ENCODE measurements around the gene PLEKHH1.

The PLEKHH1 gene

DNA sequence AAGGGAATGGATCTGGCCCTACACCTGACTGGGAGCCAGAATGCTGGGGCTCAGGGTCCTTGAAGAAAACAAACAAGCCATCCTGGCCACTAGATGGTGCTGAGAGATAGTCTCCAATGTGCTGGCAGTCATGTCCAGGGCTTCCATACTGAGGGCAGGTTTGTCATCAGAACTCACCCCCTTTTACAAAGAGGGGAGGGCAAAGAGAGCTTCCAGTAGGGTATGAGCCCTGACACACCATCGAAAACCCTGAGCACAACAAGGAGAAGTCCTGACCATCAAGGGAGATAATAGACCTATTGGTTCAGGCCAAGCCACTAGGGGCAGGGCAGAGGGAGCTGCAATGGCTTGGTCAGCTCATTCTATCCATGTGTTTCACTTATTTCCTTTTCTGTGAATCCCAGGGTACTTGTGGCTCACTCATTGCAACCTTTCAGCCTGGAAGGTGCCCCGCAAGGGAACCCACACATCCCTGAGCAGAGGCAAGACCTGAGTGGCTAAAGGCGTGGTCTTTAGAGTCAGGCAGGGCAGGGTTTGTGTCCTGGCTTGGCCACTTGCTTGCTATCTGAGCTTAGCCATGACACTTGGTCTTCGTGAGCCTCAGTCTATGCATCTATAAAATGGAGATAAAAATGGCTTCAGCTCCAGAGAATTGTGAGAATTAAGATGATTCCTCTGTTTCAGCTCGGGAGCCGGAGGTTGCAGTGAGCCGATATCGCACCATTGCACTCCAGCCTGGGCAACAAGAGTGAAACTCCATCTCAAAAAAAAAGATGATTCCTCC is 6.2 kb upstream of the PLEKHH1 start:
- DNase-seq: peak; percentile 62 to 76 (median 75)
- H3K4me3 ChIP-seq (ENCODE audit: control insufficient read depth in 1 of 7, extremely low read depth in 1 of 7, insufficient read depth in 4 of 7, low read depth in 2 of 7, low read length in 6 of 7): no peak overlapping the region
- CTCF ChIA-PET: interaction anchor here (0.8 to 5.8 kb wide), 23 partner anchors 10 to 165 kb away, joined by 3 to 78 read pairs (median 7); partner anchors contain the start of genes PIGH and TMEM229B
- H3K27me3 ChIP-seq (replicated peaks in 2 of 5; ENCODE audit: control insufficient read depth in 4 of 5, insufficient read depth in 5 of 5, low read length in 4 of 5): peaks cover 4 to 84% (median 45%) of the 10 kb centered on the region in 5 experiments
- 82% methylated on average over 8 of the region's 8 CpGs for WGBS (ENCODE audit: insufficient coverage)
- H3K27ac ChIP-seq (ENCODE audit: insufficient read depth in 1 of 2, low read depth in 1 of 2, low read length in 2 of 2, poor library complexity in 1 of 2, severe bottlenecking in 2 of 2): no peak overlapping the region
- H3K4me1 ChIP-seq (ENCODE audit: control extremely low read depth in 1 of 4, control insufficient read depth in 4 of 4, insufficient read depth in 4 of 4, low read length in 3 of 4): peaks cover 0 to 8% (median 6%) of the 10 kb centered on the region in 4 experiments
- H3K9me3 ChIP-seq (ENCODE audit: control extremely low read depth in 1 of 5, control insufficient read depth in 4 of 5, insufficient read depth in 2 of 5, low read depth in 1 of 5, low read length in 4 of 5): no peaks in the 10 kb centered on the region
- POLR2A ChIA-PET: interaction anchor here (1.1 kb wide), 1 partner anchor 43 kb away, joined by 4 read pairs; no protein-coding TSS in a partner anchor
- no peaks in the 10 kb centered on the region for H3K36me3 ChIP-seq (ENCODE audit: control insufficient read depth in 4 of 4, insufficient read depth in 4 of 4, low read length in 3 of 4)

- Histone ChIP-seq H3K9me3 (ENCODE audit: control extremely low read depth in 1 of 5, control insufficient read depth in 4 of 5, insufficient read depth in 2 of 5, low read depth in 1 of 5, low read length in 4 of 5) (no peaks in the 10 kb centered on the region), H3K36me3 (ENCODE audit: control insufficient read depth in 4 of 4, insufficient read depth in 4 of 4, low read length in 3 of 4) (no peaks in the 10 kb centered on the region), H3K27me3 (replicated peaks in 2 of 5; ENCODE audit: control insufficient read depth in 4 of 5, insufficient read depth in 5 of 5, low read length in 4 of 5) (peaks cover 10 to 84% (median 50%) of the 10 kb centered on the region in 5 experiments), H3K4me1 (ENCODE audit: control extremely low read depth in 1 of 4, control insufficient read depth in 4 of 4, insufficient read depth in 4 of 4, low read length in 3 of 4) (peaks cover 0 to 13% (median 9%) of the 10 kb centered on the region in 4 experiments), H3K27ac (ENCODE audit: insufficient read depth in 1 of 2, low read depth in 1 of 2, low read length in 2 of 2, poor library complexity in 1 of 2, severe bottlenecking in 2 of 2) (no peak overlapping the region), H3K4me3 (ENCODE audit: control insufficient read depth in 1 of 7, extremely low read depth in 1 of 7, insufficient read depth in 4 of 7, low read depth in 2 of 7, low read length in 6 of 7) (no peak overlapping the region)
- POLR2A ChIA-PET: no interaction called here
- CTCF ChIA-PET: interaction anchor here (0.9 to 5.8 kb wide), 16 partner anchors 7 to 177 kb away, joined by 3 to 78 read pairs (median 7); partner anchors contain the start of gene TMEM229B
- no peak for DNase-seq
- 100% methylated on average over 4 of the region's 5 CpGs for WGBS (ENCODE audit: insufficient coverage)
These were observed 5.3 kb upstream of the PLEKHH1 start for GRCh38 chr14:67527756-67528155.

- no peak overlapping the region for H3K4me3 ChIP-seq (ENCODE audit: control insufficient read depth in 1 of 7, extremely low read depth in 1 of 7, insufficient read depth in 4 of 7, low read depth in 2 of 7, low read length in 6 of 7)
- 100% methylated on average over 1 of the region's 1 CpG for WGBS (ENCODE audit: insufficient coverage)
- H3K4me1 ChIP-seq (ENCODE audit: control extremely low read depth in 1 of 4, control insufficient read depth in 4 of 4, insufficient read depth in 4 of 4, low read length in 3 of 4): peaks cover 0 to 16% (median 14%) of the 10 kb centered on the region in 4 experiments
- no peak overlapping the region for H3K27ac ChIP-seq (ENCODE audit: insufficient read depth in 1 of 2, low read depth in 1 of 2, low read length in 2 of 2, poor library complexity in 1 of 2, severe bottlenecking in 2 of 2)
- ChIA-PET POLR2A (no interaction called here), CTCF (interaction anchor here (0.9 to 5.8 kb wide), 14 partner anchors 8 to 176 kb away, joined by 3 to 78 read pairs (median 4); no protein-coding TSS in a partner anchor)
- no peak for DNase-seq
- no peaks in the 10 kb centered on the region for H3K9me3 ChIP-seq (ENCODE audit: control extremely low read depth in 1 of 5, control insufficient read depth in 4 of 5, insufficient read depth in 2 of 5, low read depth in 1 of 5, low read length in 4 of 5)
- no peaks in the 10 kb centered on the region for H3K36me3 ChIP-seq (ENCODE audit: control insufficient read depth in 4 of 4, insufficient read depth in 4 of 4, low read length in 3 of 4)
- peaks cover 10 to 83% (median 49%) of the 10 kb centered on the region in 5 experiments for H3K27me3 ChIP-seq (replicated peaks in 2 of 5; ENCODE audit: control insufficient read depth in 4 of 5, insufficient read depth in 5 of 5, low read length in 4 of 5)
These were observed 4.8 kb upstream of the PLEKHH1 start for GRCh38 chr14:67528276-67528675.

DNA sequence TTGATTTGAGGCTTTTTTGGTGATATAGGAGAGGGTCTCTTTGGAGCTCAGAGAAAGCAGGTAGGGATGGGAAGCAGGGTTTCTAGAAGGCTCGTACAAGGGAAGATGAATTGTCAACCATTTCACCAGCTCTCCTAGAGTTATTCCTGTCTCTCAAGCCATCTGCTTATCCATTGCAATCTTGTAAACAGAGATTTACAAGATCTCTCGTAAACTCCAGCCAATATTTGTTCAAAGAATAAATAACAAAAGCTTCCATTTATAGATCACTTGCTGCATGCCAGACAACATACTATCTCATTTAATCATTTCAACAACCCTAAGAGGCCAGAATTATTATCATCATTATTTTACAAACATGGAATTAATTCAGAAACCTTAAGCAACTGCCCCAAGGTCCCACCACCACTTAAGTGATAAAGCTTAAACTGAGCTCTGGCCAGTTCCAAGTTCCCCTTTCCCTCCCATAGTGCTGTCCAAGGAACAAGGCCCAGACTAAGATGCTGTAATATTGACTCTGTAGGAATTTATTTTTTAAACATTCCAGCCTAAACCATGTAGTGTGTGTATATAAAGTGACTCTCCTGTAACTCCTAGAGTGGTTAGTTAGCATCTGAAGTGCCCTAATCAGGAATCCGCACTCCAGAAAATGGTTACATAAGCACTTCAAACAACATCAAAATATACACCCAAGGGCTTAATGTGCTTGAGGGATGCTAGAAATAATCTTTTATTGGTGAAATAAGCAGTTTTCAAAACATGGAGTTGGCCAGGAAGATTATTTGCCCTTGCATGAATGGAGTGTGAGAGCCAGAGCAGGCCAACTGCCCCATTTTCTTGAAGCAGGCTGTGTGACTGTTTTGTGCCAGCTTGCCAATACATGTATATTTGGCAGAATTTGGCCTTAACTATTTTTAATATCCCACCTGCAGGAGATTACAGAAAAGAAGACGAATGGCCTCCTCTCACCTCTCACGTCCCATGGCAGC is 2.8 kb upstream of the PLEKHH1 start:
- no peak for DNase-seq
- no peak overlapping the region for H3K4me3 ChIP-seq (ENCODE audit: control insufficient read depth in 1 of 7, extremely low read depth in 1 of 7, insufficient read depth in 4 of 7, low read depth in 2 of 7, low read length in 6 of 7)
- H3K4me1 ChIP-seq (ENCODE audit: control extremely low read depth in 1 of 4, control insufficient read depth in 4 of 4, insufficient read depth in 4 of 4, low read length in 3 of 4): peaks cover 0 to 12% (median 12%) of the 10 kb centered on the region in 4 experiments
- H3K9me3 ChIP-seq (ENCODE audit: control extremely low read depth in 1 of 5, control insufficient read depth in 4 of 5, insufficient read depth in 2 of 5, low read depth in 1 of 5, low read length in 4 of 5): no peaks in the 10 kb centered on the region
- no peak overlapping the region for H3K27ac ChIP-seq (ENCODE audit: insufficient read depth in 1 of 2, low read depth in 1 of 2, low read length in 2 of 2, poor library complexity in 1 of 2, severe bottlenecking in 2 of 2)
- ChIA-PET CTCF (interaction anchor here (1.1 to 3.6 kb wide), 8 partner anchors 8 to 102 kb away, joined by 3 to 14 read pairs (median 5); no protein-coding TSS in a partner anchor), POLR2A (no interaction called here)
- WGBS (ENCODE audit: insufficient coverage): 100% methylated on average over 2 of the region's 5 CpGs
- H3K36me3 ChIP-seq (ENCODE audit: control insufficient read depth in 4 of 4, insufficient read depth in 4 of 4, low read length in 3 of 4): no peaks in the 10 kb centered on the region
- peaks cover 12 to 84% (median 53%) of the 10 kb centered on the region in 5 experiments for H3K27me3 ChIP-seq (replicated peaks in 2 of 5; ENCODE audit: control insufficient read depth in 4 of 5, insufficient read depth in 5 of 5, low read length in 4 of 5)

DNA sequence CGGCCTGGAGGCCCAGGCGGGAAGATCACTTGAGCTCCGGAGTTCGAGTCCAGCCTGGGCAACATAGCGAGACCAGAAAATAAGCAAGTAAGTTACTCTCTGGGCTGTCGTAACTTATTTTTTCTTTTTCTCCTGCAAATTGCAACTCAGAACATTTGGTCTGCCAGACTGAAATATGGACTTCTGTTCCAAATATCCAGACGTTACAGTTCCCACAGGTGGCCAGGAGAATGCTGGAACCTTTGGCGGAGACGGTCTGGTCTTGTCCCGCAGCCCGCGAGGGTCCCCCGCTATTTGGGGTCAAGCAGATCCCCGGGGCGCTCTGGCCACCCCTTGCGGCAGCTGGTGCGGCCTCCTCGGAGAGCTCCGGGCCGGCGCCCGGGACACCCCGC is 488 bp upstream of the PLEKHH1 start:
- H3K4me1 ChIP-seq (ENCODE audit: control extremely low read depth in 1 of 4, control insufficient read depth in 4 of 4, insufficient read depth in 4 of 4, low read length in 3 of 4): peaks cover 0 to 12% (median 12%) of the 10 kb centered on the region in 4 experiments
- WGBS (ENCODE audit: insufficient coverage): 26% methylated on average over 20 of the region's 23 CpGs
- peaks cover 10 to 77% (median 47%) of the 10 kb centered on the region in 5 experiments for H3K27me3 ChIP-seq (replicated peaks in 2 of 5; ENCODE audit: control insufficient read depth in 4 of 5, insufficient read depth in 5 of 5, low read length in 4 of 5)
- H3K9me3 ChIP-seq (ENCODE audit: control extremely low read depth in 1 of 5, control insufficient read depth in 4 of 5, insufficient read depth in 2 of 5, low read depth in 1 of 5, low read length in 4 of 5): no peaks in the 10 kb centered on the region
- DNase-seq: no peak
- ChIA-PET CTCF (interaction anchor here (1.4 to 3.6 kb wide), 5 partner anchors 23 to 108 kb away, joined by 3 to 14 read pairs (median 4); no protein-coding TSS in a partner anchor), POLR2A (no interaction called here)
- H3K36me3 ChIP-seq (ENCODE audit: control insufficient read depth in 4 of 4, insufficient read depth in 4 of 4, low read length in 3 of 4): no peaks in the 10 kb centered on the region
- peak overlapping the region; percentile 17 to 74 (median 63) for H3K4me3 ChIP-seq (ENCODE audit: control insufficient read depth in 1 of 7, extremely low read depth in 1 of 7, insufficient read depth in 4 of 7, low read depth in 2 of 7, low read length in 6 of 7)
- H3K27ac ChIP-seq (ENCODE audit: insufficient read depth in 1 of 2, low read depth in 1 of 2, low read length in 2 of 2, poor library complexity in 1 of 2, severe bottlenecking in 2 of 2): no peak overlapping the region

DNA sequence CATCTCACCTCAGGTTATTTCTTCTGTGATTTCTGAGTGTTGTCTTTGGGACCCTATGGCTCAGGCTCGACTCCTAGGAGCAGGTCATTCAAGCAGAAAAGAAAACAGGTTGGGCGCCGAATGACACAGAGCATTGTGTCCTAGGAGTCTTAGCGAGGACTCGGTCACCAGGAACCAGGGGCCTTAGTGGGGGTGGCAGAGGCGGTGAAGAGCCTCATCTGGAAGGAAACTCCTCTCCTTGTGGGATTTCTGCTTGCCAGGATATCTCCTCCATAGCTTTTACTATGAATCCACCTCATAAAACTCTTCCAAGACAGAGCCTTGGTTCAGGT is 630 bp downstream of the PLEKHH1 start:
- no peaks in the 10 kb centered on the region for H3K9me3 ChIP-seq (ENCODE audit: control extremely low read depth in 1 of 5, control insufficient read depth in 4 of 5, insufficient read depth in 2 of 5, low read depth in 1 of 5, low read length in 4 of 5)
- peak overlapping the region in 6 of 7 experiments; percentile 51 to 74 (median 64) for H3K4me3 ChIP-seq (ENCODE audit: control insufficient read depth in 1 of 7, extremely low read depth in 1 of 7, insufficient read depth in 4 of 7, low read depth in 2 of 7, low read length in 6 of 7)
- ChIA-PET POLR2A (no interaction called here), CTCF (interaction anchor here (1.4 to 6.9 kb wide), 5 partner anchors 7 to 105 kb away, joined by 3 to 51 read pairs (median 11); no protein-coding TSS in a partner anchor)
- 49% methylated on average over 6 of the region's 6 CpGs for WGBS (ENCODE audit: insufficient coverage)
- no peak for DNase-seq
- peaks cover 10 to 68% (median 42%) of the 10 kb centered on the region in 5 experiments for H3K27me3 ChIP-seq (replicated peaks in 2 of 5; ENCODE audit: control insufficient read depth in 4 of 5, insufficient read depth in 5 of 5, low read length in 4 of 5)
- H3K4me1 ChIP-seq (ENCODE audit: control extremely low read depth in 1 of 4, control insufficient read depth in 4 of 4, insufficient read depth in 4 of 4, low read length in 3 of 4): peaks cover 0 to 12% (median 12%) of the 10 kb centered on the region in 4 experiments
- H3K36me3 ChIP-seq (ENCODE audit: control insufficient read depth in 4 of 4, insufficient read depth in 4 of 4, low read length in 3 of 4): no peaks in the 10 kb centered on the region
- no peak overlapping the region for H3K27ac ChIP-seq (ENCODE audit: insufficient read depth in 1 of 2, low read depth in 1 of 2, low read length in 2 of 2, poor library complexity in 1 of 2, severe bottlenecking in 2 of 2)
